GM12878 (cell line): ENCODE measurements around the gene S100A8.

Source experiments
- CEBPB ChIP-seq, 2 experiments: fragments of 150-350 bp in 1 of 2; IDR thresholded peaks; 2 replicates each; pipeline ENCODE4 v1.6.1; 2012 to 2014; ENCODE audit warnings: low read depth in 2 of 2, low read length in 2 of 2, borderline replicate concordance in 1 of 2, inconsistent platforms in 1 of 2
- CTCF ChIP-seq, 3 experiments: IDR thresholded peaks in 2 of 3; conservative IDR thresholded peaks in 1 of 3; 2 replicates each; pipeline ENCODE4 v1.5.1; 2011; ENCODE audit warnings: low read depth in 3 of 3, low read length in 3 of 3, mild to moderate bottlenecking in 3 of 3, control low read depth in 2 of 3, moderate library complexity in 2 of 3, inconsistent platforms in 1 of 3, mixed read lengths in 1 of 3; ENCODE audit not compliant: control insufficient read depth in 2 of 3, insufficient read depth in 1 of 3; ENCODE audit errors: extremely low read depth in 1 of 3
- IKZF1 ChIP-seq: fragments of 450-650 bp; conservative IDR thresholded peaks from 2 replicates; pipeline ENCODE4 v1.6.1; 2017; ENCODE audit warnings: antibody characterized with exemption, mild to moderate bottlenecking
- MEF2B ChIP-seq: fragments of 450-650 bp; IDR thresholded peaks from 2 replicates; pipeline ENCODE4 v1.6.1; 2018; ENCODE audit warnings: mild to moderate bottlenecking, moderate library complexity; ENCODE audit not compliant: partially characterized antibody, poor library complexity, severe bottlenecking
- MYC ChIP-seq: IDR thresholded peaks from 2 replicates; pipeline ENCODE4 v1.6.1; 2011; ENCODE audit warnings: mild to moderate bottlenecking, low read length, moderate library complexity, inconsistent platforms; ENCODE audit not compliant: insufficient read depth, insufficient replicate concordance, insufficient read length, severe bottlenecking
- POLR2A ChIP-seq: IDR thresholded peaks from 2 replicates; pipeline ENCODE4 v1.6.1; 2011; ENCODE audit warnings: low read depth, mild to moderate bottlenecking, low read length
- POU2F2 ChIP-seq: IDR thresholded peaks from 3 replicates; pipeline ENCODE4 v1.6.1; 2011; ENCODE audit warnings: low read depth, mild to moderate bottlenecking, low read length, borderline replicate concordance
- YY1 ChIP-seq: IDR thresholded peaks from 2 replicates; pipeline ENCODE4 v1.6.1; 2011; ENCODE audit warnings: low read depth, mild to moderate bottlenecking, low read length

DNA sequence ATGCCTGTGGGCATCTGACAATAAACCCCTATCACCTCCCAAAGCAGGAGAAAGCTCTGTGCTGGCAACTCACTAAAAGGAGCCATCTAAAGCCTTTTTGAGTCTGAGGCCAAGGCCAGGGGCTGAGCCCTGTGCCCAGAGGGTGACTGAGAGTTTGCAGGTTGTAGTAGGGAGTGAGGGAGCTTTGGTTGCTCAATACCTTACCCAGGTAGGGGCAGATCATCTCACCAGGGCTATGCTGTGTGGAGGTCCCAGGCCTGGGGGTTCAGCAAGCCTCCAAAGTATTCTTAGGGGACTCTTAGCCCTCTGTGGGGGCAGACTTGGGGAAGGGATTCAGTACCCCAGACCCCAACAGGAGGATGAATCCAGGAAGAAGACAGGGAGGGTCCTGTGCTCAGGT lies 48.4 kb upstream of the S100A8 start:
- TF ChIP-seq CTCF (IDR thresholded peaks at IDR 0.05 in 2 of 3, conservative IDR thresholded peaks at IDR 0.05 in 1 of 3; ENCODE audit: control insufficient read depth in 2 of 3, extremely low read depth in 1 of 3, insufficient read depth in 1 of 3, low read depth in 3 of 3, low read length in 3 of 3) (no peak), IKZF1 (no peak), POLR2A (no peak), YY1 (no peak), POU2F2 (no peak), MEF2B (no peak), MYC (no peak), CEBPB (IDR thresholded peaks at IDR 0.05; ENCODE audit: borderline replicate concordance in 1 of 2, low read depth in 2 of 2, low read length in 2 of 2) (no peak)
